Measurements from ENCODE around the gene ZBTB40.

ZBTB40 gene

GRCh38 chr1:22484706-22485345 is 33.2 kb downstream of the ZBTB40 start:
- H3K79me2 ChIP-seq (ENCODE audit: insufficient read depth, low read length) = peaks cover 74% of the 10 kb centered on the region
- peaks cover 25% of the 10 kb centered on the region for H4K20me1 ChIP-seq (ENCODE audit: insufficient read depth, low read length)

GRCh38 chr1:22485431-22485830 is 33.8 kb downstream of the ZBTB40 start:
- Histone ChIP-seq H3K27me3 (ENCODE audit: insufficient read depth, low read length, poor library complexity) (no peaks in the 10 kb centered on the region), H4K20me1 (ENCODE audit: insufficient read depth, low read length) (peaks cover 30% of the 10 kb centered on the region), H3K4me1 (ENCODE audit: insufficient read depth, low read length) (peaks cover 9% of the 10 kb centered on the region), H3K27ac (ENCODE audit: low read length) (no peak overlapping the region), H3K4me3 (ENCODE audit: low read depth in 1 of 2, low read length in 2 of 2) (no peak overlapping the region), H3K79me2 (ENCODE audit: insufficient read depth, low read length) (peaks cover 70% of the 10 kb centered on the region), H3K9me3 (ENCODE audit: insufficient read depth, low read length, severe bottlenecking) (peaks cover 7% of the 10 kb centered on the region), H2AFZ (ENCODE audit: low read depth, low read length) (no peak overlapping the region), H3K36me3 (ENCODE audit: insufficient read depth, low read length) (peaks cover 6% of the 10 kb centered on the region; the same call in 1 of the 2 replicates), H3K9ac (ENCODE audit: low read depth, low read length) (no peak overlapping the region), H3K4me2 (ENCODE audit: insufficient read depth, low read length) (no peak overlapping the region)
- DNase-seq (no peak), ATAC-seq (ENCODE audit: insufficient read depth, low read depth) (no peak)
- TF ChIP-seq EZH2 (IDR thresholded peaks at IDR 0.05; ENCODE audit: borderline replicate concordance, low read depth, low read length, severe bottlenecking) = no peak
- TF ChIP-seq CTCF (IDR thresholded peaks at IDR 0.05; ENCODE audit: borderline replicate concordance, extremely low read depth, low read length, poor library complexity, severe bottlenecking) = no peak

More at GRCh38 chr1:22484706-22485345, 33.2 kb downstream of the ZBTB40 start:
- H3K4me2 ChIP-seq (ENCODE audit: insufficient read depth, low read length) = no peak overlapping the region
- no peak overlapping the region for H3K27ac ChIP-seq (ENCODE audit: low read length)
- no peaks in the 10 kb centered on the region for H3K27me3 ChIP-seq (ENCODE audit: insufficient read depth, low read length, poor library complexity)
- H3K36me3 ChIP-seq (ENCODE audit: insufficient read depth, low read length) = peaks cover under 1% of the 10 kb centered on the region; the same call in 1 of the 2 replicates
- H3K4me1 ChIP-seq (ENCODE audit: insufficient read depth, low read length) = peaks cover 9% of the 10 kb centered on the region
- ATAC-seq (ENCODE audit: insufficient read depth, low read depth) (no peak; the same call in 2 of the 3 replicates), DNase-seq (no peak)
- no peak for TF ChIP-seq EZH2 (IDR thresholded peaks at IDR 0.05; ENCODE audit: borderline replicate concordance, low read depth, low read length, severe bottlenecking)
- TF ChIP-seq CTCF (IDR thresholded peaks at IDR 0.05; ENCODE audit: borderline replicate concordance, extremely low read depth, low read length, poor library complexity, severe bottlenecking) = no peak
- H3K4me3 ChIP-seq (ENCODE audit: low read depth in 1 of 2, low read length in 2 of 2) = no peak overlapping the region
- H3K9ac ChIP-seq (ENCODE audit: low read depth, low read length) = no peak overlapping the region
- H3K9me3 ChIP-seq (ENCODE audit: insufficient read depth, low read length, severe bottlenecking) = peaks cover 7% of the 10 kb centered on the region
- H2AFZ ChIP-seq (ENCODE audit: low read depth, low read length) = no peak overlapping the region

- Histone ChIP-seq H3K27ac (ENCODE audit: low read length) (no peak overlapping the region), H3K9ac (ENCODE audit: low read depth, low read length) (no peak overlapping the region), H3K4me1 (ENCODE audit: insufficient read depth, low read length) (peaks cover 9% of the 10 kb centered on the region), H3K9me3 (ENCODE audit: insufficient read depth, low read length, severe bottlenecking) (peaks cover 7% of the 10 kb centered on the region), H3K79me2 (ENCODE audit: insufficient read depth, low read length) (peaks cover 55% of the 10 kb centered on the region), H3K4me3 (ENCODE audit: low read depth in 1 of 2, low read length in 2 of 2) (no peak overlapping the region), H3K36me3 (ENCODE audit: insufficient read depth, low read length) (peaks cover 23% of the 10 kb centered on the region), H3K27me3 (ENCODE audit: insufficient read depth, low read length, poor library complexity) (no peaks in the 10 kb centered on the region), H2AFZ (ENCODE audit: low read depth, low read length) (no peak overlapping the region), H4K20me1 (ENCODE audit: insufficient read depth, low read length) (peaks cover 30% of the 10 kb centered on the region), H3K4me2 (ENCODE audit: insufficient read depth, low read length) (no peak overlapping the region)
- DNase-seq = no peak
- TF ChIP-seq EZH2 (IDR thresholded peaks at IDR 0.05; ENCODE audit: borderline replicate concordance, low read depth, low read length, severe bottlenecking) (no peak), CTCF (IDR thresholded peaks at IDR 0.05; ENCODE audit: borderline replicate concordance, extremely low read depth, low read length, poor library complexity, severe bottlenecking) (no peak)
- ATAC-seq (ENCODE audit: insufficient read depth, low read depth) = no peak
These were observed 36.1 kb downstream of the ZBTB40 start for GRCh38 chr1:22487781-22488180.

Data from DND-41 (cell line).